MCF 10A (cell line): Measurements from ENCODE around the gene KLK6. TPM values are rescaled to one million over a fixed set of nuclear protein-coding genes. Genes with fewer than 3 reads are reported as not detected.
A peak's percentile ranks its signal among the peaks of the same experiment; 100 is the strongest.

Source experiments
- BruUV-seq: library from RNA; stranded (reverse); fragments of 400-500 nt; replicated peaks from 2 replicates; lab custom pipeline; 2021; lab: Mats Ljungman, UMichigan
- CTCF ChIA-PET: fragments of 300-600 bp; sonication (Branson Sonifier 250); formaldehyde crosslinking; extraction: SDS; loops from one replicate; lab custom pipeline; 2021; ENCODE audit warnings: antibody characterized with exemption, inconsistent platforms; lab: Yijun Ruan, JAX
- POLR2A ChIA-PET: fragments of 300-600, 350-650 bp; sonication (Branson Sonifier 250); formaldehyde crosslinking; extraction: SDS; loops from one replicate; lab custom pipeline; 2020; ENCODE audit warnings: antibody characterized with exemption, inconsistent platforms; lab: Yijun Ruan, JAX
- DNase-seq: peaks from one replicate; pipeline ENCODE4 v3.0.0-alpha.2; 2018; ENCODE audit not compliant: unreplicated experiment
- H3K27ac Mint-ChIP-seq: one replicate; pipeline ENCODE4 v1.8.0; 2022; ENCODE audit warnings: mild to moderate bottlenecking, low read depth, mixed read lengths; ENCODE audit not compliant: unreplicated experiment
- H3K27me3 Mint-ChIP-seq: one replicate; pipeline ENCODE4 v1.8.0; 2022; ENCODE audit warnings: mixed read lengths; ENCODE audit not compliant: insufficient read depth, unreplicated experiment
- H3K36me3 Mint-ChIP-seq: one replicate; pipeline ENCODE4 v1.8.0; 2022; ENCODE audit warnings: mild to moderate bottlenecking, moderate library complexity, mixed read lengths; ENCODE audit not compliant: insufficient read depth, unreplicated experiment
- H3K4me1 Mint-ChIP-seq: one replicate; pipeline ENCODE4 v1.8.0; 2022; ENCODE audit warnings: mixed read lengths; ENCODE audit not compliant: insufficient read depth, unreplicated experiment
- H3K4me3 Mint-ChIP-seq: one replicate; pipeline ENCODE4 v1.8.0; 2022; ENCODE audit warnings: mild to moderate bottlenecking, moderate library complexity, mixed read lengths; ENCODE audit not compliant: unreplicated experiment
- H3K9me3 Mint-ChIP-seq: one replicate; pipeline ENCODE4 v1.8.0; 2022; ENCODE audit warnings: mixed read lengths; ENCODE audit not compliant: unreplicated experiment
- intact Hi-C: fragments of 100-400 bp; cut with micrococcal nuclease; formaldehyde crosslinking; loops from 2 replicates; pipeline ENCODE4 v1.14.1; 2022
- total RNA-seq: library from RNA; stranded (reverse); gene quantifications from 2 replicates; pipeline ENCODE4 v1.2.3, GENCODE V29; 2022
- TF ChIP-seq, protein P1 (sequence below): fragments of 200-600 bp; IDR thresholded peaks from one replicate; pipeline ENCODE4 v1.8.0; 2022; ENCODE audit warnings: antibody characterized with exemption, mild to moderate bottlenecking; ENCODE audit not compliant: unreplicated experiment

KLK6 gene
- total RNA-seq, 1 experiment from 2014 or later, result not detected

DNA sequence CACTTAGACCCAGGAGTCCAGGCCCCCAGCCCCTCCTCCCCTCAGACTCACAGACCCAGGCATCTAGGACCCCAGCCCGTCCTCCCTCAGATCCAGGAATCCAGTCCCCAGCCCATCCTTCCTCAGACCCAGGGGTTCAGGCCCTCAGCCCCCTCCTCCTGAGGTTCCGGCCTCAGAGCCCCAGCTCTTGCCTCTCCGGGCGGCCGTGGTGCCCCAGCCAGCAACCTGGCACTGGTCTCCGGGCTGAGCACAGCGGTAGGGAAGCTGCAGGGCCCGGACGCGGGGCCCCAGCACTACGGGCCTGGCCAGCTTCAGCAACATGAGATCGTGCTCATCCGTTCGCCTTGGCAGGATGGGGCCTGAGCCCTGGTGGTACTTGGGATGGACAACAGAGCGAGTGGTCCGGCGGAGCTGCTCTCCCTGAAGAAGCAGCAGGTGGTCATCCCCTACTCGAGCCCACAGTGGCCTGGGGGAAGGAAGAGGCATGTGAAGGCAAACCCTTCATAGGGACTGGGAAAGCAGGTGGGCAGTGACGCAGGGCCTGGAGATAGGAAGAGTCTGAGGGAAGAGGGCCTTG is 46.4 kb upstream of the KLK6 start:
- TF ChIP-seq, protein P1, sequence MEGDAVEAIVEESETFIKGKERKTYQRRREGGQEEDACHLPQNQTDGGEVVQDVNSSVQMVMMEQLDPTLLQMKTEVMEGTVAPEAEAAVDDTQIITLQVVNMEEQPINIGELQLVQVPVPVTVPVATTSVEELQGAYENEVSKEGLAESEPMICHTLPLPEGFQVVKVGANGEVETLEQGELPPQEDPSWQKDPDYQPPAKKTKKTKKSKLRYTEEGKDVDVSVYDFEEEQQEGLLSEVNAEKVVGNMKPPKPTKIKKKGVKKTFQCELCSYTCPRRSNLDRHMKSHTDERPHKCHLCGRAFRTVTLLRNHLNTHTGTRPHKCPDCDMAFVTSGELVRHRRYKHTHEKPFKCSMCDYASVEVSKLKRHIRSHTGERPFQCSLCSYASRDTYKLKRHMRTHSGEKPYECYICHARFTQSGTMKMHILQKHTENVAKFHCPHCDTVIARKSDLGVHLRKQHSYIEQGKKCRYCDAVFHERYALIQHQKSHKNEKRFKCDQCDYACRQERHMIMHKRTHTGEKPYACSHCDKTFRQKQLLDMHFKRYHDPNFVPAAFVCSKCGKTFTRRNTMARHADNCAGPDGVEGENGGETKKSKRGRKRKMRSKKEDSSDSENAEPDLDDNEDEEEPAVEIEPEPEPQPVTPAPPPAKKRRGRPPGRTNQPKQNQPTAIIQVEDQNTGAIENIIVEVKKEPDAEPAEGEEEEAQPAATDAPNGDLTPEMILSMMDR, result no peak
- intact Hi-C loops, result loop anchor here (1.0 kb wide), 1 partner anchor 85 kb away; no protein-coding TSS in a partner anchor
- no TSS peak for BruUV-seq
- no peak overlapping the region for H3K4me3 Mint-ChIP-seq
- H3K9me3 Mint-ChIP-seq, result no peaks in the 10 kb centered on the region
- POLR2A ChIA-PET, result no interaction called here
- no peak overlapping the region for H3K27ac Mint-ChIP-seq
- no peaks in the 10 kb centered on the region for H3K36me3 Mint-ChIP-seq
- CTCF ChIA-PET, result interaction anchor here (0.6 to 2.8 kb wide), 6 partner anchors 19 to 142 kb away, joined by 3 to 13 read pairs (median 6); partner anchors contain the start of genes KLK12 and KLK2
- no peak for DNase-seq
- peaks cover 8% of the 10 kb centered on the region for H3K4me1 Mint-ChIP-seq
- peaks cover 40% of the 10 kb centered on the region for H3K27me3 Mint-ChIP-seq

DNA sequence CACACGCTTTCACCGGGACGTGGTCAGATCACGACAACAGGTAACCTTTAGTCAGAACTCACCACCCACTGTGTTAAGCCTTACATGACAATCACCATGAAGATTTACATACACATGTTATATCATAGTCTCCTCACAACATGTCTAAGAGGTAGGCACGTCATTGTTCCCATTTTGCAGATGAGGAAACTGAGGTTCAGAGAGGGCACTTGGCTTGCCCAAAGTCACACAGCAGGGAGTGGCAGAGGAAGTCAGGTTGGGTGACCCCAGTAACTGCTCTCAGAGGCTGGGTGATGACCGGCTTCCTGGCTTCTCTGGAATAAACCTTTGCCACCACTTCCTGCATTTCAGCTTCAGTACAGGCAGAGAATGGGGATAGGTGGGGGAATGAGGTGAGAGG is 44.9 kb upstream of the KLK6 start:
- H3K9me3 Mint-ChIP-seq, result no peaks in the 10 kb centered on the region
- TF ChIP-seq, protein P1, result no peak
- DNase-seq, result no peak
- no peak overlapping the region for H3K27ac Mint-ChIP-seq
- POLR2A ChIA-PET, result no interaction called here
- H3K4me1 Mint-ChIP-seq, result peaks cover 7% of the 10 kb centered on the region
- H3K4me3 Mint-ChIP-seq, result no peak overlapping the region
- CTCF ChIA-PET, result no interaction called here
- peaks cover 29% of the 10 kb centered on the region for H3K27me3 Mint-ChIP-seq
- intact Hi-C loops, result no loop called here
- no TSS peak for BruUV-seq
- no peaks in the 10 kb centered on the region for H3K36me3 Mint-ChIP-seq

DNA sequence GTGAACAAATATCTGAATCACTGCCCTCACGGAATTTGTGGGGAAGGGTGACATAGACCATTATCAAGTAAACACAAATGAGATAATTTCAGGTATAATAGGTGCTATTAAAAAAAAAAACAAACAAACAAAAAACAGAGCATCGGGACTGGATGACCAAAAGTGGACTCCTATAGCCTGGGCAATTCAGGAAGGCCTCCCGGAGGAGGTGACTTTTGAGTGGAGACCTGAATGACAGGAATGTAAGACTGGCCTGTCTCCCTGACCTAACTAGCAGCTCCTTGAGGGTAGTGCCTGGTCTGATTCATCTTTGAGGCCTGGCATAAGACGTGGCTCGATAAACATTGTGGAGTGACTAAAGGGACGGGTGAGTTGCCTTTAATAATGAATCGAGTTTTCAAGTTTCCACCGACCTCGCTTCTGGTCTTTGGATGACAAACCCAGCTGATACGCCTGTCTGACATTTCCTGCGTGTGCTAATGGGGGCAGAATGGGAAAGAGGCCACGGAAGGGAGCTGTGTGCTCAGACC is 43.3 kb upstream of the KLK6 start:
- POLR2A ChIA-PET, result no interaction called here
- Mint-ChIP-seq H3K4me1 (peaks cover 7% of the 10 kb centered on the region), H3K9me3 (no peaks in the 10 kb centered on the region), H3K27me3 (peaks cover 15% of the 10 kb centered on the region), H3K4me3 (no peak overlapping the region), H3K27ac (no peak overlapping the region), H3K36me3 (no peaks in the 10 kb centered on the region)
- BruUV-seq, result no TSS peak
- TF ChIP-seq, protein P1, result no peak
- CTCF ChIA-PET, result interaction anchor here (1.0 kb wide), 1 partner anchor 84 kb away, joined by 3 read pairs; no protein-coding TSS in a partner anchor
- DNase-seq, result no peak
- intact Hi-C loops, result no loop called here

DNA sequence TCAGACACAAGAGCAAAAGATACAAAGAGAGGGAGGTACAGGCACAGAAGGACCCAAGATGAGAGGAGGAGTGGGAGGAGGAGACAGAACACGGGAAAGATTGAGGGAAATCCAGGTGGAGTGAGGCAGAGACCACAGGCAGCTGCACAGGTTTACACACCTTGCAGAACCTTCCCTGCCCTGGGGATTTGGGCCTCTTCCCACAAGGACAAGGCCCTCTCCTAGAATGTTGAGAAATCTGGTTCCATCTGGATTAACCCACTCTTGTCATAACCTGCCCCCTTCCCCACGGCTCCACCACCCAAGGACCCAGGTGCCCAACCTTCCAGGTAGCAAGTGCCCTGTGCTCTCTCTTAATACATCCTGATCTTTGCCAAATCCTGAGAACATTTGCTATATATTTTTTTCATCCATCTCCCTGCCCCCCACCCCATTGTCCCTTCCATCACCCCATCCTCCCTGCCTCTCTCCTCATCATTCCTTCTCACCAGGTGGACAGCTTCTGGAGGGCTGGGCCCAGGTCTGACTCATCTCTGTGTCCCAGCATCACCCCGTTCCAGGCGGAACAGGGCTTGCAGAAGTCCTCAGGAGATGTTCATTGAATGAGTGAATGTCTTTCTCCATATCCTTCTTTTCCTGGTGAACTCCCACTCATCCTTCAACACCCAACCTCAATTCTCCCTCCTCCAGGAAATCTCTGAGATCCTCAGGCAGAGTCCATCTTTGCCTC is 40.8 kb upstream of the KLK6 start:
- BruUV-seq, result no TSS peak
- Mint-ChIP-seq H3K4me1 (peaks cover 7% of the 10 kb centered on the region), H3K27ac (no peak overlapping the region), H3K27me3 (no peaks in the 10 kb centered on the region), H3K9me3 (no peaks in the 10 kb centered on the region), H3K36me3 (no peaks in the 10 kb centered on the region), H3K4me3 (no peak overlapping the region)
- CTCF ChIA-PET, result interaction anchor here (0.7 kb wide), 2 partner anchors 11 to 90 kb away, joined by 4 read pairs; no protein-coding TSS in a partner anchor
- DNase-seq, result peak; percentile 5
- POLR2A ChIA-PET, result no interaction called here
- intact Hi-C loops, result no loop called here
- TF ChIP-seq, protein P1, result no peak
